IMR-90 (cell line): ENCODE results near the gene KCNN4. TPM values are rescaled to one million over a fixed set of nuclear protein-coding genes. Genes with fewer than 3 reads are reported as not detected.

ENCODE experiments used
- ATAC-seq: fragments of 200-7000 bp; cut with Tn5 transposase; 2 replicates; pipeline ENCODE4 v1.9.1; 2020; ENCODE audit warnings: low read depth, mild to moderate bottlenecking, moderate library complexity
- BruUV-seq: library from RNA; stranded (reverse); fragments of 400-500 nt; replicated peaks from 2 replicates; lab custom pipeline; 2021; lab: Mats Ljungman, UMichigan
- CTCF ChIA-PET: fragments of 300-600 bp; formaldehyde crosslinking; extraction: SDS; loops from one replicate; lab custom pipeline; 2021; ENCODE audit warnings: antibody characterized with exemption; lab: Yijun Ruan, JAX
- POLR2A ChIA-PET: fragments of 300-600 bp; sonication (Branson Sonifier 250); formaldehyde crosslinking; loops from one replicate; lab custom pipeline; 2022; ENCODE audit warnings: antibody characterized with exemption; ENCODE audit not compliant: unreplicated experiment; lab: Charles Lee
- DNase-seq: peaks from one replicate; pipeline ENCODE4 v3.0.0; 2013
- H2AFZ ChIP-seq: replicated peaks from 2 replicates; pipeline ENCODE3; 2013; ENCODE audit warnings: low read length, mild to moderate bottlenecking; ENCODE audit not compliant: poor library complexity
- H2AK5ac ChIP-seq: 2 replicates; pipeline ENCODE4 v1.6.1; 2013; ENCODE audit warnings: low read depth, low read length, inconsistent platforms
- H2AK9ac ChIP-seq: replicated peaks from 2 replicates; pipeline ENCODE3; 2013; ENCODE audit warnings: mild to moderate bottlenecking, low read depth, low read length, moderate library complexity; ENCODE audit not compliant: poor library complexity
- H2BK120ac ChIP-seq: 2 replicates; pipeline ENCODE4 v1.6.1; 2013; ENCODE audit warnings: low read depth, low read length, inconsistent platforms
- H2BK15ac ChIP-seq: 3 replicates; pipeline ENCODE4 v1.6.1; 2013; ENCODE audit warnings: low read depth, low read length, inconsistent platforms
- H2BK20ac ChIP-seq: 2 replicates; pipeline ENCODE4 v1.6.1; 2013; ENCODE audit warnings: low read depth, mild to moderate bottlenecking, inconsistent platforms, low read length, moderate library complexity
- H2BK5ac ChIP-seq: 2 replicates; pipeline ENCODE4 v1.6.1; 2013; ENCODE audit warnings: mild to moderate bottlenecking, low read depth, low read length, inconsistent platforms; ENCODE audit not compliant: poor library complexity, severe bottlenecking
- H3K14ac ChIP-seq: replicated peaks from 2 replicates; pipeline ENCODE4 v1.6.1; 2013; ENCODE audit warnings: low read depth, low read length, inconsistent platforms
- H3K18ac ChIP-seq: 2 replicates; pipeline ENCODE4 v1.6.1; 2013; ENCODE audit warnings: low read depth, low read length, control low read depth
- H3K23ac ChIP-seq: 2 replicates; pipeline ENCODE4 v1.6.1; 2013; ENCODE audit warnings: low read depth, low read length, inconsistent platforms
- H3K27ac ChIP-seq: 2 replicates; pipeline ENCODE4 v1.5.1; 2013; ENCODE audit warnings: mild to moderate bottlenecking, control low read depth, low read length; ENCODE audit not compliant: insufficient read depth
- H3K27me3 ChIP-seq: 2 replicates; pipeline ENCODE4 v1.6.1; 2013; ENCODE audit warnings: low read length; ENCODE audit not compliant: control insufficient read depth, insufficient read depth
- H3K36me3 ChIP-seq: 2 replicates; pipeline ENCODE4 v1.6.1; 2013; ENCODE audit warnings: low read length, mixed read lengths; ENCODE audit not compliant: control insufficient read depth, insufficient read depth
- H3K4ac ChIP-seq: 2 replicates; pipeline ENCODE4 v1.6.1; 2013; ENCODE audit warnings: low read depth, low read length, inconsistent platforms
- H3K4me1 ChIP-seq: 2 replicates; pipeline ENCODE4 v1.6.1; 2013; ENCODE audit warnings: low read length, mixed read lengths; ENCODE audit not compliant: control insufficient read depth, insufficient read depth
- H3K4me2 ChIP-seq: 2 replicates; pipeline ENCODE4 v1.6.1; 2013; ENCODE audit warnings: low read depth, mild to moderate bottlenecking, control low read depth, low read length, moderate library complexity
- H3K4me3 ChIP-seq: 2 replicates; pipeline ENCODE4 v1.5.1; 2013; ENCODE audit warnings: low read depth, mild to moderate bottlenecking, control low read depth, low read length, moderate library complexity; ENCODE audit not compliant: insufficient read depth
- H3K56ac ChIP-seq: 2 replicates; pipeline ENCODE4 v1.6.1; 2013; ENCODE audit warnings: low read length, inconsistent platforms; ENCODE audit not compliant: insufficient read depth; ENCODE audit errors: extremely low read depth
- H3K79me1 ChIP-seq, 2 experiments: 2 replicates each; pipeline ENCODE4 v1.6.1; 2013; ENCODE audit warnings: low read length in 2 of 2, inconsistent platforms in 1 of 2, low read depth in 1 of 2
- H3K9ac ChIP-seq: 2 replicates; pipeline ENCODE4 v1.6.1; 2013; ENCODE audit warnings: low read depth, low read length, control low read depth
- H3K9me1 ChIP-seq: 2 replicates; pipeline ENCODE4 v1.6.1; 2013; ENCODE audit warnings: low read length, inconsistent platforms; ENCODE audit not compliant: insufficient read depth
- H3K9me3 ChIP-seq: 2 replicates; pipeline ENCODE4 v1.6.1; 2013; ENCODE audit warnings: low read length; ENCODE audit not compliant: control insufficient read depth, insufficient read depth
- H4K20me1 ChIP-seq: 2 replicates; pipeline ENCODE4 v1.6.1; 2013; ENCODE audit warnings: low read length, inconsistent platforms; ENCODE audit not compliant: insufficient read depth
- H4K5ac ChIP-seq: 2 replicates; pipeline ENCODE4 v1.6.1; 2013; ENCODE audit warnings: mild to moderate bottlenecking, low read depth, low read length, control low read depth
- H4K8ac ChIP-seq, 2 experiments: 2 replicates each; pipeline ENCODE4 v1.6.1; 2013; ENCODE audit warnings: low read depth in 2 of 2, low read length in 2 of 2, control low read depth in 1 of 2, inconsistent platforms in 1 of 2
- H4K91ac ChIP-seq: 2 replicates; pipeline ENCODE4 v1.6.1; 2013; ENCODE audit warnings: low read depth, low read length, inconsistent platforms; ENCODE audit not compliant: insufficient read depth
- RAD21 ChIP-seq: IDR thresholded peaks from 2 replicates; pipeline ENCODE4 v1.6.1; 2012; ENCODE audit warnings: low read length, improper control_type of control experiment
- SMC3 ChIP-seq: fragments of 150-350 bp; IDR thresholded peaks from 2 replicates; pipeline ENCODE4 v1.6.1; 2016; ENCODE audit warnings: low read depth, mild to moderate bottlenecking, antibody characterized with exemption, low read length, moderate library complexity
- WGBS, 2 experiments: methylation state at CpG; one replicate each; pipeline versions ENCODE4 v1.1.5 to v1.1.7; 2013; ENCODE audit warnings: missing lambda C conversion rate in 2 of 2; ENCODE audit not compliant: insufficient read length in 1 of 2; ENCODE audit errors: extremely low coverage in 2 of 2; 5-methylcytosine and 5-hydroxymethylcytosine counted together
- dilution Hi-C: fragments of 300-500 bp; cut with HindIII; formaldehyde crosslinking; loops from one replicate; pipeline ENCODE4 v1.14.3; 2018; ENCODE audit warnings: low sequenced_read_pairs; ENCODE audit not compliant: unreplicated experiment
- in situ Hi-C: fragments of 300-500 bp; cut with MboI; formaldehyde crosslinking; loops from 3 replicates; pipeline ENCODE4 v1.14.3; 2019; ENCODE audit warnings: low sequenced_read_pairs, inconsistent platforms, mixed read lengths
- intact Hi-C: fragments of 100-400 bp; cut with micrococcal nuclease; formaldehyde crosslinking; loops from 2 replicates; pipeline ENCODE4 v1.10.0; 2022
- polyA plus RNA-seq, 3 experiments: library from polyadenylated mRNA; depleted of rRNA; stranded (reverse); fragments of >200 nt; gene quantifications; 2 replicates each; pipeline ENCODE4 v1.2.3, GENCODE V29; 2012; ENCODE audit warnings: low replicate concordance in 1 of 3
- total RNA-seq: library from RNA; depleted of rRNA; stranded (reverse); fragments of >200 nt; gene quantifications from 2 replicates; pipeline ENCODE4 v1.2.3, GENCODE V29; 2012

KCNN4 gene
- total and polyA plus RNA-seq, 2 of the 4 experiments (the other 2 are of a cell fraction) = 0.54 to 0.99 TPM

DNA sequence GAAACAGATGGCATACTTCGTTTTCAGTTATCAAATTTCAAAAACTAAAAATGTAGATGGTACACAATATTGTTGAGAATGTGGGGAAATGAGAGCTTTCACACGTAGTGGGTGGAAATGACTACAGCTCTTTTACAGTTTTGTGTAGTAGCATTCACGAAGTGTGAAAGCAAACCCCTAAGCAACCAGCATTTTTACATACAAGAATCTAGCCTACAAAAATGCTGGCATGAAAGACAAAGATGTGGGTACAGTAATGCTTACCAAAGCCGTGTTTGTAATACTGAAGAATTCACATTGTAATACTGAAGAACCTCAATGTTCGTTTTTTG lies 40.1 kb upstream of the KCNN4 start:
- H4K8ac ChIP-seq = no peak overlapping the region; a peak in 1 of 4 replicates
- no peak overlapping the region for H2BK5ac ChIP-seq
- no peak overlapping the region for H2BK120ac ChIP-seq
- CTCF ChIA-PET = no interaction called here
- H3K36me3 ChIP-seq = no peaks in the 10 kb centered on the region
- no peak overlapping the region; the same call in 1 of the 2 replicates for H3K23ac ChIP-seq
- H2AK9ac ChIP-seq = no peak overlapping the region
- POLR2A ChIA-PET = no interaction called here
- H3K4ac ChIP-seq = no peak overlapping the region
- no peaks in the 10 kb centered on the region for H4K20me1 ChIP-seq
- TF ChIP-seq SMC3 (no peak), RAD21 (no peak)
- no peak overlapping the region for H3K18ac ChIP-seq
- no peaks in the 10 kb centered on the region; the same call in 1 of the 2 replicates for H3K4me1 ChIP-seq
- H3K9me3 ChIP-seq = no peaks in the 10 kb centered on the region
- peak overlapping the region; percentile 46 for H3K4me2 ChIP-seq
- ATAC-seq (no peak; the same call in 1 of the 2 replicates), DNase-seq (no peak)
- peaks cover 6% of the 10 kb centered on the region; the same call in 1 of the 2 replicates for H3K9me1 ChIP-seq
- in situ Hi-C loops = no loop called here
- no peak overlapping the region for H4K91ac ChIP-seq
- no peak overlapping the region for H2AK5ac ChIP-seq
- no peak overlapping the region for H3K14ac ChIP-seq
- no peak overlapping the region for H2BK20ac ChIP-seq
- peak overlapping the region; percentile 99 for H2AFZ ChIP-seq
- no peak overlapping the region for H4K5ac ChIP-seq
- dilution Hi-C loops = no loop called here
- H3K79me1 ChIP-seq = 0 out of 4 replicates have a peak, but pooled peaks cover 0 to 2% of the 10 kb centered on the region in 2 experiments
- intact Hi-C loops = no loop called here
- peak overlapping the region; percentile 49 for H3K4me3 ChIP-seq
- no TSS peak for BruUV-seq
- H3K27me3 ChIP-seq = no peaks in the 10 kb centered on the region; the same call in 1 of the 2 replicates
- H3K27ac ChIP-seq = no peak overlapping the region
- H3K9ac ChIP-seq = no peak overlapping the region
- no peak overlapping the region for H2BK15ac ChIP-seq
- WGBS, 2 experiments = no CpG with 5 or more reads among the region's 5 CpGs
- H3K56ac ChIP-seq = no peak overlapping the region
